Activated naive CD8-positive, alpha-beta T cell treated with anti-CD3 and anti-CD28 coated beads, Interleukin-2, amount 50 U/mL, for 16 hours (primary cell): ENCODE results near the gene HACD4.
"Not testable (repeated sequence)": the region's sequence is repeated elsewhere in the genome, so short reads cannot be mapped to it uniquely, and the experiment has no call there.

ENCODE experiments used
- DNase-seq: peaks from one replicate; pipeline ENCODE4 v3.0.0-alpha.2; 2020; ENCODE audit warnings: low read depth, low spot score

Gene HACD4

DNA sequence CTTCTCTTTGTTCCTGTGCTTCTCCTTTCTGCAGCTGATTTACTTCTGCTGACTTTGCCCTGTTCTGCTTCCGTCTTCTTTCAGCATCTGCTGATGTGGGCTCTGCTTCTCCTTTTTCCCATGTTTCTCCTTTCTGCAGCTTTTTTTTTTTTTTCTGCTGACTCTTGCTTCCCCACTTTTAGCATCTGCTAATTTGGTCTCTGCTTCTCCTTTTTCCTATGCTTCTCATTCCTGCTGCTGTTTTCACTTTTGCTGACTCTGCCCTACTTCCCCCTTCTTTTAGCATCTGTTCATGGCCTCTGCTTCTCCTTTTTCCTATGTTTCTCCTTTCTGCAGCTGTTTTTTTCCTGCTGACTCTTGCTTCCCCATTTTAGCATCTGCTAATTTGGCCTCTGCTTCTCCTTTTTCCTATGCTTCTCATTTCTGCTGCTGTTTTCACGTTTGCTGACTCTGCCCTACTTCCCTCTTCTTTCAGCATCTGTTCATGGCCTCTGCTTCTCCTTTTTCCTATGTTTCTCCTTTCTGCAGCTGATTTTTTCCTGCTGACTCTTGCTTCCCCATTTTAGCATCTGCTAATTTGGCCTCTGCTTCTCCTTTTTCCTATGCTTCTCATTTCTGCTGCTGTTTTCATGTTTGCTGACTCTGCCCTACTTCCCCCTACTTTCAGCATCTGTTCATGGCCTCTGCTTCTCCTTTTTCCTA is 58.0 kb downstream of the HACD4 start:
- not testable (repeated sequence) for DNase-seq

DNA sequence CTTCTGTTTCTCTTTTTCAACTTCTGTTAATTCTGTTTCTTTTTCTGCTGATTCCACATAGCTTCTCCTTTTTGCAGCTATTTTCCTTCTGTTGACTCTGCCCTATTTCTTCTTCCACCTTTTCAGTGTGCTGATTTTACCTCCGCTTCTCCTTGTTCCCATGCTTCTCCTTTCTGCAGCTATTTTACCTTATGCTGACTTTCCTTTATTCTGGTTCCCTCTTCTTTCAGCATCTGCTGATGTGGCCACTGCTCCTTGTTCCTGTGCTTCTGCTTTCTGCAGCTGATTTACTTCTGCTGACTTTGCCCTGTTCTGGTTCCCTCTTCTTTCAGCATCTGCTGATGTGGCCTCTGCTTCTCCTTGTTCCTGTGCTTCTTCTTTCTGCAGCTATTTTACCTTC is 58.8 kb downstream of the HACD4 start:
- no peak for DNase-seq

DNA sequence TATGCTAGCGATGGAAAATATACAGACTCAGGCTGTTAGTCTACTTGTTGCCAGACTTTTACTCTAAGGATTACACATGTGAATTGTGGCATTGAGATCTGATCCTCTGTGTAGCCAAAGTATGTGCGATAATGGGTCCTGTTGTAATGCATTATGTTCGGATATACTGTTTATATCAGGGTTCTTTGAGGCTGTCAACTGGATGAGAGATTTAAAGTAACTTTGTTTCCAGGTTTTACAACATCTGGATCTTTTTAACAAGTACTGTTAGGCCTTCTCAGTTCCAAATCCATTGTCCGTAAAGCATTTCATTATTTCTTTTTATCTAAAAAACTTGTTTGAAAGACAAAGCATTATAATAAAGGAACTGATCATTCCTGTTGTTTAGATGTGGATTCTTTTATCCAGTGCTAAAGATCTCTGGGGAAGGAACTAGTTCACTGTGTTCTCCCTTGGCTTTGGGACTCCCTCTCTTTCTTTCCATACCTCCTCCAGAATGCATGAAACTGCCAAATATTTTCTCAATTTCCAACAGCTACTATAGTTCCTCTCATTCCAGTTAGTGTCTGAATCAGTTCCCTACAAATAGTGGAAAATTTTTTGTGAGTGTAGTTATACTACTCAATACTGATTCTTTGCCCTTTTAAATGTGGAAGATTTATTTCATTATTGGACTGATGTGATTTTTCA is 68.8 kb downstream of the HACD4 start:
- DNase-seq: no peak

GRCh38 chr9:20950707-20951106 is 80.7 kb downstream of the HACD4 start:
- DNase-seq: no peak
